NB4 (cell line): Measurements from ENCODE around the gene CFAP99.
"Not testable (repeated sequence)": the region's sequence is repeated elsewhere in the genome, so short reads cannot be mapped to it uniquely, and the experiment has no call there.

Source experiments
- DNase-seq: peaks from one replicate; pipeline ENCODE4 v3.0.0; 2010; ENCODE audit warnings: low read depth
- H3K4me3 ChIP-seq: one replicate; pipeline ENCODE4 v1.5.1; 2011; ENCODE audit warnings: mild to moderate bottlenecking, low read depth, low read length, moderate library complexity
- CTCF ChIP-seq: IDR thresholded peaks from one replicate; pipeline ENCODE4 v1.5.1; 2012; ENCODE audit warnings: low read depth, low read length
- MYC ChIP-seq: IDR thresholded peaks from 2 replicates; pipeline ENCODE4 v1.6.1; 2011; ENCODE audit warnings: low read depth, low read length
- POLR2A ChIP-seq: IDR thresholded peaks from 2 replicates; pipeline ENCODE4 v1.6.1; 2011; ENCODE audit warnings: mild to moderate bottlenecking; ENCODE audit not compliant: insufficient read length; ENCODE audit errors: extremely low read depth
- TF ChIP-seq, protein P1 (sequence below): IDR thresholded peaks from 2 replicates; pipeline ENCODE4 v1.6.1; 2011; ENCODE audit warnings: low read depth, low read length

CFAP99 gene

GRCh38 chr4:2459589-2460349 lies 41.0 kb downstream of the CFAP99 start:
- no peak for DNase-seq
- TF ChIP-seq, protein P1, sequence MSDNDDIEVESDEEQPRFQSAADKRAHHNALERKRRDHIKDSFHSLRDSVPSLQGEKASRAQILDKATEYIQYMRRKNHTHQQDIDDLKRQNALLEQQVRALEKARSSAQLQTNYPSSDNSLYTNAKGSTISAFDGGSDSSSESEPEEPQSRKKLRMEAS, result no peak
- TF ChIP-seq POLR2A (no peak), MYC (no peak), CTCF (no peak)
- no peak overlapping the region for H3K4me3 ChIP-seq

DNA sequence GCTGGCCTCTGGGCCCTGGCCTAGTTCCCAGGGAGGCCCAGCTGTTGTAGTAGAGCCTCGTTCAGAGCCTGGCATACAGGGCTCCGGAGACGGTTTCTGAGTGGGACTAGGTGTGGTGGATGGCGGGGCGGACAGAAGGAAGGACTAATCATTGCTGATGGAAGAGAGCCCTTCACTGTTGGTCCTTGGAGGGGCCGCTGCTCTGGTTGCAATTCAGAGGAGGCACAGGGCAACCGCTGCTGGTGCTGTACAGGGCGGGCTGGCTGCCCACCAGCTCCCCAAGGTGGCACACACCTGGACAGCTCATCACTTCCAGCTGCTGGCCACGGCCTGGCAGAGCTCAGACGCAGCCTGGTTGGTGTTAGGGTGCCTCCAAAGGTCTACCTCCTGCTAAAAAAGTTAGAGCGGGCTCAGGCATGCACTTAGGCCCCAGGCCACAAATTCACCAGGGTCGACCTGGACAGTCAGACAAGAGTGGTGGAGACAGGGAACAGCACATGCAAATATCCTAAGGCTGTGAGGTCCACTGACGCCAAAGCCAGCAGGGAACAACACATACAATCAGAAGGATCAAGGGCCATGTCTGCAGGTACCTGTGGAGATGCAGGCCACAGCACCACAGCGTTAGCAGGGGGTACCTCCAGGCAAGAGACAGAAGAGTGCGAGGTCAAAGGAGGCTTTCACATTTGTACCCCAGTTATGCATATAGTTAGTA lies 42.6 kb downstream of the CFAP99 start:
- no peak for DNase-seq
- no peak overlapping the region for H3K4me3 ChIP-seq
- TF ChIP-seq, protein P1, result no peak
- no peak for TF ChIP-seq MYC

DNA sequence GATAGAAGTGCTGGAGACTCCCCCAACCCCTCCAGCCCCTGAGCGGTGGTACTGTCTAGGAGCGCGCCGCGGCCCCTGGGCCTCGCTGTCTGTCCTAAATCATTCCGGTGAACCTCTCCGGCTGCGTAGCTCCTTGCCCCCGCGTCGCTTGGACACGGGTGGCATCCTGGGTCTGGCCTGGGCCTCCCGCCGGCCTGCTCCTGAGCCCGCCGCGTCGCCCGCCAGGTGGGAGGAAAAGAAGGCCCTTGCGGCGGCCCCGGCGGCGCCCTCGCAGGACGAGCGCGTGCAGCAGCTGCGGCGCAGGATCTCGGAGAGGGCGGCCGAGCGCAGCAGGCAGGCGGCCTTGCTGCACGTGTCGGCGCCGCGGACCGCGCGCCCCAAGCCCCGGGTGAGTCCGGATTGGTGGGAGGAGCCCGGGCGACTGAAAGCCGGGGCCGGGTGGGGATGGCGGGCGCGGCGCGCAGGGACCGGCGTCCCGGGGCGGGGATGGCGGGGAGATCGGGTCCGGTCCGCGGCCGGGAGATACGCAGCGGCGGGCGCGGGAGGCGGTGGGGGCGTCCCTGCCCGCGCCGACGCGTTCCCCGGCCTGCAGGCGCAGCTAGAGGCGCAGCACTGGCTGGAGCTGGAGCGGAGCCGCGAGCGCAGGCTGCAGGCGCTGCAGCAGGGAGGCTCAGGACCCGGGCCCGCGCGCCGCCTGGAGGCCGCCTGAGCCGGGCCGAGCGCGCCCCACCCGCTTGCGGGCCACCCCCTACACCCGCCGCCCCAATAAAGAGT lies 43.6 kb downstream of the CFAP99 start:
- TF ChIP-seq POLR2A (no peak), CTCF (peak; percentile 11), MYC (no peak)
- TF ChIP-seq, protein P1, result peak; percentile 31
- peak; percentile 90 for DNase-seq
- H3K4me3 ChIP-seq, result no peak overlapping the region

- no peak overlapping the region for H3K4me3 ChIP-seq
- no peak for DNase-seq
- TF ChIP-seq CTCF (no peak), POLR2A (no peak), MYC (no peak)
- TF ChIP-seq, protein P1, result no peak
Observed at GRCh38 chr4:2462992-2463762, 44.4 kb downstream of the CFAP99 start.

- DNase-seq, result no peak
- TF ChIP-seq CTCF (no peak), POLR2A (no peak), MYC (no peak)
- TF ChIP-seq, protein P1, result no peak
- H3K4me3 ChIP-seq, result no peak overlapping the region
Observed at GRCh38 chr4:2465032-2465431, 46.3 kb downstream of the CFAP99 start.

- not testable (repeated sequence) for H3K4me3 ChIP-seq, DNase-seq
Observed at GRCh38 chr4:2465544-2465943, 46.8 kb downstream of the CFAP99 start.
